Adipocyte (in vitro differentiated cells): ENCODE data around the gene ACTN1.
"Not testable (repeated sequence)": the region's sequence is repeated elsewhere in the genome, so short reads cannot be mapped to it uniquely, and the experiment has no call there.

ENCODE experiments used
- DNase-seq: peaks from one replicate; pipeline ENCODE4 v3.0.0-alpha.2; 2015; ENCODE audit warnings: low read depth
- H3K27me3 ChIP-seq: replicated peaks from 2 replicates; pipeline ENCODE4 v1.7.0; 2013; ENCODE audit warnings: mild to moderate bottlenecking, low read length, moderate library complexity; ENCODE audit not compliant: control insufficient read depth, insufficient read depth
- H3K36me3 ChIP-seq: 2 replicates; pipeline ENCODE4 v1.7.0; 2013; ENCODE audit warnings: low read length, mild to moderate bottlenecking, moderate library complexity; ENCODE audit not compliant: control insufficient read depth, insufficient read depth, severe bottlenecking
- H3K4me1 ChIP-seq: 2 replicates; pipeline ENCODE4 v1.7.0; 2013; ENCODE audit warnings: mild to moderate bottlenecking, low read length, moderate library complexity; ENCODE audit not compliant: control insufficient read depth, insufficient read depth
- H3K4me3 ChIP-seq: 2 replicates; pipeline ENCODE4 v1.7.0; 2013; ENCODE audit warnings: mild to moderate bottlenecking, low read length, moderate library complexity
- H3K9ac ChIP-seq: 2 replicates; pipeline ENCODE4 v1.7.0; 2013; ENCODE audit warnings: mild to moderate bottlenecking, low read length, moderate library complexity
- H3K9me3 ChIP-seq: 2 replicates; pipeline ENCODE4 v1.7.0; 2013; ENCODE audit warnings: mild to moderate bottlenecking, low read length, moderate library complexity; ENCODE audit not compliant: control insufficient read depth

ACTN1 gene

GRCh38 chr14:68976160-68977067, 2.7 kb downstream of the ACTN1 start:
- Histone ChIP-seq H3K4me3 (peak overlapping the region; percentile 93), H3K4me1 (peaks cover 40% of the 10 kb centered on the region), H3K9ac (peak overlapping the region; percentile 97), H3K27me3 (no peaks in the 10 kb centered on the region), H3K9me3 (no peaks in the 10 kb centered on the region), H3K36me3 (peaks cover 33% of the 10 kb centered on the region)
- peak; percentile 72 for DNase-seq

GRCh38 chr14:68975667-68976066, 3.4 kb downstream of the ACTN1 start:
- Histone ChIP-seq H3K4me1 (peaks cover 36% of the 10 kb centered on the region), H3K36me3 (peaks cover 40% of the 10 kb centered on the region), H3K27me3 (no peaks in the 10 kb centered on the region), H3K9ac (peak overlapping the region; percentile 97), H3K9me3 (no peaks in the 10 kb centered on the region), H3K4me3 (peak overlapping the region; percentile 93)
- peak; percentile 84 for DNase-seq

GRCh38 chr14:68974759-68975347, 4.2 kb downstream of the ACTN1 start:
- no peaks in the 10 kb centered on the region for H3K27me3 ChIP-seq
- H3K4me3 ChIP-seq = no peak overlapping the region
- no peaks in the 10 kb centered on the region for H3K9me3 ChIP-seq
- H3K4me1 ChIP-seq = peaks cover 35% of the 10 kb centered on the region
- H3K9ac ChIP-seq = no peak overlapping the region
- H3K36me3 ChIP-seq = peaks cover 42% of the 10 kb centered on the region
- no peak for DNase-seq

- H3K9me3 ChIP-seq = no peaks in the 10 kb centered on the region
- H3K4me3 ChIP-seq = no peak overlapping the region
- peaks cover 42% of the 10 kb centered on the region for H3K36me3 ChIP-seq
- DNase-seq = no peak
- no peaks in the 10 kb centered on the region for H3K27me3 ChIP-seq
- peaks cover 44% of the 10 kb centered on the region for H3K4me1 ChIP-seq
- no peak overlapping the region for H3K9ac ChIP-seq
These were observed 5.5 kb downstream of the ACTN1 start for GRCh38 chr14:68973639-68974038.

- H3K9me3 ChIP-seq, H3K9ac ChIP-seq, H3K4me3 ChIP-seq, H3K27me3 ChIP-seq, DNase-seq: not testable (repeated sequence)
- H3K36me3 ChIP-seq = peaks cover 45% of the 10 kb centered on the region
- peaks cover 44% of the 10 kb centered on the region for H3K4me1 ChIP-seq
These were observed 5.9 kb downstream of the ACTN1 start for GRCh38 chr14:68973219-68973565.

GRCh38 chr14:68972507-68973218, 6.4 kb downstream of the ACTN1 start:
- Histone ChIP-seq H3K4me1 (peaks cover 44% of the 10 kb centered on the region), H3K9ac (no peak overlapping the region), H3K4me3 (no peak overlapping the region), H3K9me3 (no peaks in the 10 kb centered on the region), H3K27me3 (no peaks in the 10 kb centered on the region), H3K36me3 (peaks cover 47% of the 10 kb centered on the region)
- DNase-seq = peak; percentile 67

- Histone ChIP-seq H3K9ac (no peak overlapping the region), H3K4me1 (peaks cover 42% of the 10 kb centered on the region), H3K27me3 (no peaks in the 10 kb centered on the region), H3K4me3 (no peak overlapping the region), H3K9me3 (no peaks in the 10 kb centered on the region), H3K36me3 (peaks cover 47% of the 10 kb centered on the region)
- DNase-seq = no peak
These were observed 7.6 kb downstream of the ACTN1 start for GRCh38 chr14:68971411-68972035.

- peaks cover 47% of the 10 kb centered on the region for H3K36me3 ChIP-seq
- no peak overlapping the region for H3K4me3 ChIP-seq
- peaks cover 35% of the 10 kb centered on the region for H3K4me1 ChIP-seq
- no peaks in the 10 kb centered on the region for H3K27me3 ChIP-seq
- H3K9me3 ChIP-seq = no peaks in the 10 kb centered on the region
- no peak overlapping the region for H3K9ac ChIP-seq
- no peak for DNase-seq
These were observed 8.4 kb downstream of the ACTN1 start for GRCh38 chr14:68970736-68971135.

- no peak for DNase-seq
- no peak overlapping the region for H3K4me3 ChIP-seq
- H3K36me3 ChIP-seq = peaks cover 47% of the 10 kb centered on the region
- no peaks in the 10 kb centered on the region for H3K9me3 ChIP-seq
- no peak overlapping the region for H3K9ac ChIP-seq
- H3K4me1 ChIP-seq = peaks cover 35% of the 10 kb centered on the region
- H3K27me3 ChIP-seq = no peaks in the 10 kb centered on the region
These were observed 9.0 kb downstream of the ACTN1 start for GRCh38 chr14:68970038-68970612.

GRCh38 chr14:68969278-68970033, 9.6 kb downstream of the ACTN1 start:
- no peak for DNase-seq
- peaks cover 46% of the 10 kb centered on the region for H3K36me3 ChIP-seq
- no peak overlapping the region for H3K4me3 ChIP-seq
- H3K4me1 ChIP-seq = peaks cover 35% of the 10 kb centered on the region
- H3K27me3 ChIP-seq = no peaks in the 10 kb centered on the region
- no peak overlapping the region for H3K9ac ChIP-seq
- H3K9me3 ChIP-seq = no peaks in the 10 kb centered on the region
